T-cell (primary cell): Measurements from ENCODE around the gene IFIT2. TPM values are rescaled to one million over a fixed set of nuclear protein-coding genes. Genes with fewer than 3 reads are reported as not detected.
"Not testable (repeated sequence)": the region's sequence is repeated elsewhere in the genome, so short reads cannot be mapped to it uniquely, and the experiment has no call there.

Source experiments
- ATAC-seq, 4 experiments: fragments of 200-7000 bp in 3 of 4; fragments of 150-1000 bp in 1 of 4; cut with Tn5 transposase; replicated peaks in 1 of 4; 1 replicate in 3 of 4; 2 replicates in 1 of 4; pipeline ENCODE4 v1.10.0; 2021; ENCODE audit warnings: moderate library complexity in 3 of 4, mild to moderate bottlenecking in 2 of 4, moderate number of reproducible peaks in 1 of 4
- CTCF ChIA-PET, 2 donors: fragments of 300-600 bp; sonication (Branson Sonifier 250); formaldehyde crosslinking; loops; one replicate each; lab custom pipeline; 2022; ENCODE audit warnings: antibody characterized with exemption in 2 of 2; lab: Charles Lee
- POLR2A ChIA-PET, 2 donors: fragments of 300-600 bp; sonication (Branson Sonifier 250); formaldehyde crosslinking; loops; one replicate each; lab custom pipeline; 2022; ENCODE audit warnings: antibody characterized with exemption in 2 of 2; lab: Charles Lee
- DNase-seq, 35 experiments: peaks; one replicate each; pipeline versions ENCODE4 v3.0.0 to v3.0.0-alpha.2; 2013 to 2023
- H3K27ac ChIP-seq: one replicate; pipeline ENCODE4 v1.5.1; 2013; ENCODE audit warnings: low read length
- H3K27me3 ChIP-seq, 2 experiments: replicated peaks in 1 of 2; 1 replicate in 1 of 2; 2 replicates in 1 of 2; pipeline versions ENCODE4 v1.6.1 to v1.7.0; 2013; ENCODE audit warnings: low read length in 1 of 2, mixed read lengths in 1 of 2; ENCODE audit not compliant: control insufficient read depth in 2 of 2, insufficient read depth in 2 of 2; ENCODE audit errors: extremely low read depth in 1 of 2
- H3K36me3 ChIP-seq, 2 donors: 1 replicate in 1 of 2; 2 replicates in 1 of 2; pipeline versions ENCODE4 v1.6.1 to v1.7.0; 2013; ENCODE audit warnings: low read length in 1 of 2; ENCODE audit not compliant: control insufficient read depth in 2 of 2, insufficient read depth in 1 of 2; ENCODE audit errors: extremely low read depth in 1 of 2
- H3K4me1 ChIP-seq, 2 experiments: 1 replicate in 1 of 2; 2 replicates in 1 of 2; pipeline versions ENCODE4 v1.6.1 to v1.7.0; 2013; ENCODE audit warnings: low read length in 2 of 2, mixed read lengths in 1 of 2; ENCODE audit not compliant: insufficient read depth in 2 of 2, control insufficient read depth in 1 of 2; ENCODE audit errors: extremely low read depth in 1 of 2
- H3K4me3 ChIP-seq, 2 donors: 1 replicate in 1 of 2; 2 replicates in 1 of 2; pipeline versions ENCODE4 v1.5.1 to v1.7.0; 2013; ENCODE audit warnings: mild to moderate bottlenecking in 2 of 2, low read length in 1 of 2, moderate library complexity in 1 of 2; ENCODE audit not compliant: control insufficient read depth in 1 of 2; ENCODE audit errors: extremely low read depth in 1 of 2
- H3K9me3 ChIP-seq: 2 replicates; pipeline ENCODE4 v1.7.0; 2013
- H3K27ac Mint-ChIP-seq, 2 donors: one replicate each; pipeline ENCODE4 v1.8.0; 2020 to 2021; ENCODE audit warnings: mild to moderate bottlenecking in 2 of 2, mixed read lengths in 2 of 2
- H3K27me3 Mint-ChIP-seq, 2 donors: one replicate each; pipeline ENCODE4 v1.8.0; 2021 to 2022; ENCODE audit warnings: mixed read lengths in 2 of 2
- H3K36me3 Mint-ChIP-seq: one replicate; pipeline ENCODE4 v1.8.0; 2021; ENCODE audit warnings: mixed read lengths
- H3K4me1 Mint-ChIP-seq, 3 donors: one replicate each; pipeline ENCODE4 v1.8.0; 2020 to 2022; ENCODE audit warnings: mixed read lengths in 3 of 3, mild to moderate bottlenecking in 1 of 3
- H3K4me3 Mint-ChIP-seq, 3 donors: one replicate each; pipeline ENCODE4 v1.8.0; 2020 to 2022; ENCODE audit warnings: mild to moderate bottlenecking in 3 of 3, mixed read lengths in 3 of 3, moderate library complexity in 3 of 3
- H3K9me3 Mint-ChIP-seq, 3 donors: one replicate each; pipeline ENCODE4 v1.8.0; 2020 to 2022; ENCODE audit warnings: mixed read lengths in 3 of 3
- WGBS: methylation state at CpG from one replicate; pipeline ENCODE4 v1.1.5; 2013; ENCODE audit warnings: missing lambda C conversion rate; ENCODE audit not compliant: insufficient coverage; 5-methylcytosine and 5-hydroxymethylcytosine counted together
- total RNA-seq, 35 experiments: library from RNA in 6 of 35; stranded (reverse) in 6 of 35; fragments of 120-200 nt in 1 of 35; gene quantifications; one replicate each; pipeline versions ENCODE4 v1.2.1 to v1.2.4 and lab custom pipeline; 2013 to 2026

Gene IFIT2
- total RNA-seq, 5 donors from 2014 or later (not counting 1 experiment from before 2014, with no cell fraction given), result 6.4 to 13.9 (median 6.8) TPM

GRCh38 chr10:89310056-89310893, 8.4 kb downstream of the IFIT2 start:
- H3K27ac Mint-ChIP-seq, result no peak overlapping the region
- POLR2A ChIA-PET, result no interaction called here

GRCh38 chr10:89312973-89313372, 11.1 kb downstream of the IFIT2 start:
- ATAC-seq (no peak), DNase-seq (no peak)
- H3K9me3 ChIP-seq, result no peaks in the 10 kb centered on the region
- H3K27ac ChIP-seq, result no peak overlapping the region
- H3K27me3 ChIP-seq, result peaks cover 0 to 8% of the 10 kb centered on the region in 2 experiments
- peaks cover 0 to 5% of the 10 kb centered on the region in 2 donors for H3K36me3 ChIP-seq
- peaks cover under 1 to 5% of the 10 kb centered on the region in 2 donors for H3K27me3 Mint-ChIP-seq
- no peak overlapping the region for H3K27ac Mint-ChIP-seq
- H3K4me1 Mint-ChIP-seq, result peaks cover 0 to 7% (median 7%) of the 10 kb centered on the region in 3 donors
- no peak overlapping the region for H3K4me3 Mint-ChIP-seq
- ChIA-PET POLR2A (no interaction called here), CTCF (no interaction called here)
- peaks cover 4 to 11% (median 8%) of the 10 kb centered on the region in 3 donors for H3K9me3 Mint-ChIP-seq
- H3K36me3 Mint-ChIP-seq, result peaks cover 24% of the 10 kb centered on the region
- H3K4me1 ChIP-seq, result no peaks in the 10 kb centered on the region
- WGBS, result no CpG with 5 or more reads among the region's 1 CpG
- no peak overlapping the region for H3K4me3 ChIP-seq

More at GRCh38 chr10:89310056-89310893, 8.4 kb downstream of the IFIT2 start:
- Mint-ChIP-seq H3K4me3 (no peak overlapping the region), H3K9me3 (peaks cover 10 to 15% (median 12%) of the 10 kb centered on the region in 3 donors), H3K36me3 (peaks cover 45% of the 10 kb centered on the region), H3K4me1 (peaks cover 3 to 11% (median 5%) of the 10 kb centered on the region in 3 donors), H3K27me3 (no peaks in the 10 kb centered on the region)
- Histone ChIP-seq H3K4me3 (no peak overlapping the region), H3K27ac (no peak overlapping the region), H3K9me3 (no peaks in the 10 kb centered on the region), H3K27me3 (no peaks in the 10 kb centered on the region), H3K4me1 (no peaks in the 10 kb centered on the region), H3K36me3 (peaks cover 7 to 26% of the 10 kb centered on the region in 2 donors)
- DNase-seq (no peak), ATAC-seq (no peak)
- no CpG with 5 or more reads among the region's 2 CpGs for WGBS
- CTCF ChIA-PET, result no interaction called here

GRCh38 chr10:89314676-89315075, 12.8 kb downstream of the IFIT2 start:
- H3K36me3 ChIP-seq, result no peaks in the 10 kb centered on the region
- peaks cover 0 to 8% of the 10 kb centered on the region in 2 experiments for H3K27me3 ChIP-seq
- Mint-ChIP-seq H3K4me3 (no peak overlapping the region), H3K27me3 (peaks cover 5% of the 10 kb centered on the region in 2 donors), H3K9me3 (peaks cover 3 to 10% (median 4%) of the 10 kb centered on the region in 3 donors), H3K27ac (no peak overlapping the region), H3K4me1 (peaks cover 0 to 7% (median 6%) of the 10 kb centered on the region in 3 donors), H3K36me3 (peaks cover 11% of the 10 kb centered on the region)
- CTCF ChIA-PET, result no interaction called here
- H3K9me3 ChIP-seq, result no peaks in the 10 kb centered on the region
- no peak overlapping the region for H3K27ac ChIP-seq
- POLR2A ChIA-PET, result interaction anchor here in 1 of 2 donors (0.5 kb wide), 1 partner anchor 363 kb away, joined by 4 read pairs; no protein-coding TSS in a partner anchor
- ATAC-seq (no peak), DNase-seq (no peak)
- no peaks in the 10 kb centered on the region for H3K4me1 ChIP-seq
- no peak overlapping the region for H3K4me3 ChIP-seq

- DNase-seq, H3K27ac Mint-ChIP-seq, ATAC-seq, H3K36me3 Mint-ChIP-seq, H3K4me1 Mint-ChIP-seq, H3K36me3 ChIP-seq, H3K4me3 Mint-ChIP-seq, H3K9me3 ChIP-seq, H3K27me3 Mint-ChIP-seq, H3K4me3 ChIP-seq, H3K27ac ChIP-seq, CTCF ChIA-PET, H3K4me1 ChIP-seq: not testable (repeated sequence)
- 100% methylated on average over 3 of the region's 4 CpGs for WGBS
- H3K9me3 Mint-ChIP-seq, result peaks cover 3 to 10% (median 4%) of the 10 kb centered on the region in 3 donors
- POLR2A ChIA-PET, result interaction anchor here in 1 of 2 donors (0.6 kb wide), 1 partner anchor 12 kb away, joined by 3 read pairs; no protein-coding TSS in a partner anchor
- H3K27me3 ChIP-seq, result peaks cover 0 to 15% of the 10 kb centered on the region in 2 experiments
These were observed 16.2 kb downstream of the IFIT2 start for GRCh38 chr10:89318047-89318446.

GRCh38 chr10:89325081-89325480, 23.2 kb downstream of the IFIT2 start:
- H3K27me3 Mint-ChIP-seq, H3K27ac ChIP-seq, H3K36me3 ChIP-seq, H3K36me3 Mint-ChIP-seq, H3K4me3 ChIP-seq, POLR2A ChIA-PET, H3K4me3 Mint-ChIP-seq, H3K9me3 ChIP-seq, ATAC-seq, H3K27me3 ChIP-seq, DNase-seq, H3K27ac Mint-ChIP-seq, H3K9me3 Mint-ChIP-seq: not testable (repeated sequence)
- peaks cover 15 to 16% of the 10 kb centered on the region in 2 experiments for H3K4me1 ChIP-seq
- H3K4me1 Mint-ChIP-seq, result peaks cover 25 to 30% (median 30%) of the 10 kb centered on the region in 3 donors
- CTCF ChIA-PET, result interaction anchor here in 1 of 2 donors (0.7 kb wide), 1 partner anchor 16 kb away, joined by 3 read pairs; no protein-coding TSS in a partner anchor

- H3K27ac Mint-ChIP-seq, H3K4me3 Mint-ChIP-seq, H3K27ac ChIP-seq, H3K4me3 ChIP-seq, H3K36me3 Mint-ChIP-seq, H3K27me3 ChIP-seq, H3K9me3 Mint-ChIP-seq, CTCF ChIA-PET, POLR2A ChIA-PET, ATAC-seq, H3K36me3 ChIP-seq, H3K27me3 Mint-ChIP-seq, H3K9me3 ChIP-seq, DNase-seq: not testable (repeated sequence)
- peaks cover 32 to 38% (median 37%) of the 10 kb centered on the region in 3 donors for H3K4me1 Mint-ChIP-seq
- H3K4me1 ChIP-seq, result peaks cover 16 to 19% of the 10 kb centered on the region in 2 experiments
- no CpG with 5 or more reads among the region's 2 CpGs for WGBS
These were observed 24.0 kb downstream of the IFIT2 start for GRCh38 chr10:89325856-89326255.
